Immature natural killer cell (primary cell): Measurements from ENCODE around the gene HOXC13. TPM values are rescaled to one million over a fixed set of nuclear protein-coding genes. Genes with fewer than 3 reads are reported as not detected.

Source experiments
- DNase-seq, 3 donors: peaks; one replicate each; pipeline ENCODE4 v3.0.0; 2022; ENCODE audit warnings: mixed read lengths in 1 of 3
- H3K27ac Mint-ChIP-seq, 6 donors: one replicate each; pipeline ENCODE4 v1.8.0; 2020; ENCODE audit warnings: mixed read lengths in 6 of 6, mild to moderate bottlenecking in 5 of 6, inconsistent platforms in 4 of 6, moderate library complexity in 3 of 6
- H3K27me3 Mint-ChIP-seq, 3 donors: one replicate each; pipeline ENCODE4 v1.8.0; 2020 to 2021; ENCODE audit warnings: low read depth in 3 of 3, mild to moderate bottlenecking in 3 of 3, mixed read lengths in 3 of 3, moderate library complexity in 3 of 3, inconsistent platforms in 1 of 3
- H3K36me3 Mint-ChIP-seq, 3 donors: one replicate each; pipeline ENCODE4 v1.8.0; 2020; ENCODE audit warnings: mixed read lengths in 3 of 3, inconsistent platforms in 2 of 3, mild to moderate bottlenecking in 2 of 3
- H3K4me1 Mint-ChIP-seq, 2 donors: one replicate each; pipeline ENCODE4 v1.8.0; 2020; ENCODE audit warnings: inconsistent platforms in 2 of 2, mild to moderate bottlenecking in 2 of 2, mixed read lengths in 2 of 2, moderate library complexity in 1 of 2
- H3K4me3 Mint-ChIP-seq, 5 donors: one replicate each; pipeline ENCODE4 v1.8.0; 2020; ENCODE audit warnings: mild to moderate bottlenecking in 5 of 5, mixed read lengths in 5 of 5, inconsistent platforms in 3 of 5, moderate library complexity in 3 of 5
- H3K9me3 Mint-ChIP-seq, 6 donors: one replicate each; pipeline ENCODE4 v1.8.0; 2020; ENCODE audit warnings: mild to moderate bottlenecking in 6 of 6, mixed read lengths in 6 of 6, inconsistent platforms in 4 of 6, moderate library complexity in 3 of 6
- polyA plus RNA-seq, 3 donors: library from polyadenylated mRNA; unstranded; fragments of 300-500 nt; fragmentation: Illumina TruSeq; gene quantifications; one replicate each; pipeline ENCODE4 v1.2.3, GENCODE V29; 2021

Gene HOXC13
- polyA plus RNA-seq, 3 donors from 2014 or later, result not detected

DNA sequence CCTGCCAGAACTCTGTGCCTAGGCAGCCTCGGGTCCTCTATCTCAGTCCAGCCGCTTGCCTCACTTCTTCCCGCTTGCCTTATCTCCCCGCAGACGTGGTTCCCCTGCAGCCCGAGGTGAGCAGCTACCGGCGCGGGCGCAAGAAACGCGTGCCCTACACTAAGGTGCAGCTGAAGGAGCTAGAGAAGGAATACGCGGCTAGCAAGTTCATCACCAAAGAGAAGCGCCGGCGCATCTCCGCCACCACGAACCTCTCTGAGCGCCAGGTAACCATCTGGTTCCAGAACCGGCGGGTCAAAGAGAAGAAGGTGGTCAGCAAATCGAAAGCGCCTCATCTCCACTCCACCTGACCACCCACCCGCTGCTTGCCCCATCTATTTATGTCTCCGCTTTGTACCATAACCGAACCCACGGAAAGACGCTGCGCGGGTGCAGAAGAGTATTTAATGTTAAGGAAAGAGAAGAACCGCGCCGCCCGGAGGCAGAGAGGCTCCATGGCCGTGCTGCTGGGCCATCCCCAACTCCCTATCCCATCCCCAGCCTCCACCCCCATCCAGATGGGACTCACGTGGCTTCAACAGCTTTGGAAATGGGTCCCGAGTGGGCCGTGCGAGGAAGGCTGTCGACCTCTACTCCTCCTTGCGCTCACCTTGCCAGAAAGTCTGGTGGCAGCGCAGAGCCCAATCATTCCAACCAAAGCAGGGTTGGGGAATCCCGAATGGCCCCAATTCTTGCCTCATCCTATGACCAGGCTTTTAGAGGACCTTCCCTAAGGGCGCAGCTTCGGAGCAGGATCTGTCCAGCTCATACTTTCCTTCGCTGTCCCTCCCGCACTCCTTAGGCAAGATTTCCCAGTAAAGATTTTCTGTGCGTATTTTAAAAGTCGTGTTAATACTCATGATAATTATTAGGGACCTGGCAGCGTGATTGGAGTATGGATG, 6.5 kb downstream of the HOXC13 start:
- Mint-ChIP-seq H3K4me1 (no peaks in the 10 kb centered on the region), H3K27ac (no peak overlapping the region), H3K9me3 (peaks cover 0 to 5% (median 0%) of the 10 kb centered on the region in 6 donors), H3K27me3 (peaks cover 30 to 53% (median 52%) of the 10 kb centered on the region in 3 donors), H3K4me3 (no peak overlapping the region), H3K36me3 (no peaks in the 10 kb centered on the region)
- DNase-seq, result no peak

DNA sequence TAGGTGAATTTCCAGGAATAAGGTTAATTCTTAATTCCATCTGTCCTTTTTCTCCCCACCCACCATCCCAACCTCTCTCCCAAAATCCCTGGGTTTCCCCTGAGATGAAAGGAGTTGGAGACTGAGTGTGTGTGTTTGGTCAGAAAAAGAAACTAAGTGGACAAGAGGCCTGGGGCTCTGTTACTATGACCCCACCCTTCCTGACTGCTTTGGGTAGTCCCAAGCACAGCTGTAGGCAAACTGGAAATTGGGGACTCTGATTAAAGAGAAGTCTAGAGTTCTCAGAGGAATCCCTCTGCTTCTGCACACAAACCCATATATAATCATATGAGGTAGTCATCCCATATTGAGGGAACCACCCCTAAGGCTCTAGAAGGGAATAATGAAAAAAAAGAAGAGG, 9.1 kb downstream of the HOXC13 start:
- Mint-ChIP-seq H3K27ac (no peak overlapping the region), H3K9me3 (peaks cover 0 to 8% (median 0%) of the 10 kb centered on the region in 6 donors), H3K4me3 (no peak overlapping the region), H3K4me1 (no peaks in the 10 kb centered on the region), H3K36me3 (no peaks in the 10 kb centered on the region), H3K27me3 (peaks cover 44 to 63% (median 58%) of the 10 kb centered on the region in 3 donors)
- no peak for DNase-seq

DNA sequence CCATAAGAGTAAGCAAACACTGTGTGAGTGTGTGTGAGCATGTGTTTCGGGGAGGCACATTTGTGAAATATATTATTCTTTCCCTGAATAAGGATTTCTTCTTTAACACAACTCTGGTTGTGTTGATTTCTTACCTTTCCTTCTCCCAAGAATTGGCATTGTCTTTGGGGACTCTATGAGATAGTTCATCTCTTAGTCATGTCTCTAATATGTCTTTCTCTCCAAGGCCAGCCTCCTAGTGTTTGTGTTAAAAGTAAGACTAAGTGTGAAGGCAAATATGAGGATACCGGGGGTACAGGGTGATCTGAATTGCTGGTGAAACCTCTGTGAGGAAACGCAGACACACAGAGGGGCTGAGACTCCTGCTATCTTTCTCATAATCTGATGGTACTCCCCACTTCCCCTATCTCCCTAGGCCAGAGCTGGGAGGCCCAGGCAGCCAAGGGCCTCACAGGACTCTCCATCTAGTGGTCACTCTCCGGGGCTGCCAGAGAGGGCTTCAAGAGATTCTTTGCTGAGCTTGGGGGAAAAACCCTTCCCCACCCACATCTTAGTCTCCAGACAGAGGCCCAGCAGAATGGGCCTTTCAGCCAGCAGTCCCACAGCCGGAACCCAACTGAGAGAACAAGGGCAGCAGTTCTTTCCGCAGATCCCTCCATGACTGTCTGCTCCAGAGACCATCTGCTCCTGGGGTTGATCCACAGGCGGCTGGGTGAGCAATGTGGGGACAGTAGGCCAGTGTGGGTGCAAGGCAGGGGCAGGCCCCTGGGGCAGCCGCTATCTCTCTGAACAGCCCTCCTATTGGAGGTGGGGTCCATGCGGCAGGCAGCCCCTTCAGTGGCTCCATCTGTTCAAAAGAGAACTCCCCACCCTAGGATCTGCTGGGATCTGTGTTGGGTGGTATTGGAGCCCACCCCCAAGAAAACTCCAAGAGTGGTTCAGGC, 10.3 kb downstream of the HOXC13 start:
- H3K27me3 Mint-ChIP-seq, result peaks cover 54 to 68% (median 64%) of the 10 kb centered on the region in 3 donors
- no peak overlapping the region for H3K27ac Mint-ChIP-seq
- DNase-seq, result no peak
- H3K36me3 Mint-ChIP-seq, result no peaks in the 10 kb centered on the region
- peak overlapping the region in 1 of 5 donors; percentile 25 for H3K4me3 Mint-ChIP-seq
- no peaks in the 10 kb centered on the region for H3K4me1 Mint-ChIP-seq
- H3K9me3 Mint-ChIP-seq, result peaks cover 0 to 9% (median 0%) of the 10 kb centered on the region in 6 donors

DNA sequence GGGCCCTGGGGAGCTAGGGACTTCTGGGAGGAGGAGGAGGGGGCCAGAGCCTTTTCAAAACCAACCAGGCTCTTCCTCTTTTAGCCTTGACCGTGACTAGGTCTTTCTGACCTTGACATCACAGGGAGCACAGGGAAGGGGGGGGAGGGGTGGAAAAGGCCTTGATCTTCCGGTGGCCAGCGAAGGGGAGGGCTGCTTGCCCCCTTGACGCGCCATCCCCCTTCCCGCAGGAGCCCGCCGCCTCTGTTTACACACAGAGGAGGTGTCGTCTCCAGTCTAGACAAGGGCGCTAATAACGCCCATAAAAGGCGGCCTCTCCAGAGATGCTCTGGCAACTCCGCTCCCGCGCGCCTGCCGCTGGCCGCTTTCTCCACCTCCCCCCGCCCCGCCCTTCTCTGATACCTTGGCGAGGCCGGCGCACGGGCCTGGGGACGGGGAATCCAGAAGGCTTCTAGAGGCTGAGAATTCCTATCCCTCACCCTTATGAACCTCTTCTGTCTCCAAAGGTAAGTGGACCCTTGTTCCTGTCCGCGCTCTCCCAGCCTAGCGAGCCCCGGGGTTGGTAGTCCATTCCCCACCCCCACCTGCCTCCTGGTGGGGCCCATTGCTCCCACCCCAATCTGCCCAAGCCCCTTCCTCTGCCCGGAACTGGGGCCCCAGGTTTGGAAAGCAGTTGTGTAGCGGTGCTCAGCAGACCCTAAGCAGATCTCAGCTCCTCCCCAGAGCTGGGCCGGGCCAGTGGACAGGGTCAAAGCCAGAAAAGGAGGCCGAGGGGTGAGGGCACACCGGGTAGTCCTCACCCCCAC, 11.2 kb downstream of the HOXC13 start:
- peaks cover 0 to 2% (median 0%) of the 10 kb centered on the region in 3 donors for H3K36me3 Mint-ChIP-seq
- peaks cover 0 to 9% (median 0%) of the 10 kb centered on the region in 6 donors for H3K9me3 Mint-ChIP-seq
- DNase-seq, result no peak
- no peaks in the 10 kb centered on the region for H3K4me1 Mint-ChIP-seq
- peaks cover 57 to 74% (median 70%) of the 10 kb centered on the region in 3 donors for H3K27me3 Mint-ChIP-seq
- H3K27ac Mint-ChIP-seq, result no peak overlapping the region
- no peak overlapping the region for H3K4me3 Mint-ChIP-seq

DNA sequence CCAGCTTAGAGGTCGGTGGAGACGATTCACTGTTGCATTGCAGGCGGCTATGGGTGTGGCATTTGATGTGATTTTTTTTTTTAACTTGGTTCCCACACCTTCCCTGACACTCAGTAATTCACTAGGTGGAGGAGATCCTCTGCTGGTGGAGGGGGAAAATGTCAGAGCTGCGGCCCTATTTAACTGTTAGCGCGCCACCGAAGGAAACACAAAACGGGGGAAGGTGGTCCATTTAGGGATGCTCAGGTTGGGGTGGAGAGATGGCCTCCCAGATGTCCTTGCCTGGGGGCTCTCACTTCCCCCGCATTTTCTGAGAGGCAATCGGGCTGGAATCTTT, 11.8 kb downstream of the HOXC13 start:
- no peak overlapping the region for H3K27ac Mint-ChIP-seq
- H3K4me3 Mint-ChIP-seq, result peak overlapping the region in 1 of 5 donors; percentile 20
- peaks cover 0 to 2% (median 0%) of the 10 kb centered on the region in 3 donors for H3K36me3 Mint-ChIP-seq
- peaks cover 0 to 8% (median 0%) of the 10 kb centered on the region in 6 donors for H3K9me3 Mint-ChIP-seq
- no peaks in the 10 kb centered on the region for H3K4me1 Mint-ChIP-seq
- peaks cover 60 to 70% (median 69%) of the 10 kb centered on the region in 3 donors for H3K27me3 Mint-ChIP-seq
- no peak for DNase-seq

DNA sequence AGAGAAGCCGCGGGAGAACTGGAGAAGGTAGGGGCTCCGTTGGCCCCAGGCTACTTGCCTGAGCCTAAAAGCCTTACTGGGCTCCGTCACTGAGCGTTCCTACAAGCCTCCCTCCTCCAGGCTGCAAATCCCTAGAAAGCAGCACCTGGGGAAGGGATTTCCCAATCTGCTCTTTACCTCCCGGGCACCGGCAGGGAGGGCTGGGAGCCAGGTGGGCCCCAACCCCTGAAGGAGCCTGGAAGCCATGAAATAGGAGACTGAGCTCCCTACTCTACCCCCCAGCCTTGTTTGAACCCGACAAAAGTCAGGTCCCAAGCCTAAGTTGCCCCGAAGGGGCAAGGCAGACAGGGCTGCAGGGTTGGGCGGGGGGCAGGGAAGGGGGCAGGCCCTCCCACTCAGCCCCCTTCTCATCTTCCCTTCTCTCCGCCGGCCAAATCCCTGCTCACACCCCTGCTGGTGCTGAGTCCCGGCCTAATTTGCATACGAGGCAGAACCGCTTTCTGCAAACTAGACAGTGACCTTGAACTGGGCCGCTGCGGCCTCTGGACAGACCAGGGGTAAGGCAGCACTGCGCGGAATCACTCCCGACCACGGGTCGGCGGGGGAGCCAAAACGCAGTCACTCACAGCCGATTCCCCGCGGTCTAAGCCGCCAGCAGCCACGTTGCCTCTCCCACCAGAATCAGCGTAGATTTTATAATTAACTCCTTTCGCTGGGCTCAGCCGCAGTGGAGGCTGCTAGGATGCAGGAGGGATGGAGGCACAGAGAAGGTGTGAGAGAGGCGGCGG, 12.4 kb downstream of the HOXC13 start:
- Mint-ChIP-seq H3K27me3 (peaks cover 61 to 71% (median 71%) of the 10 kb centered on the region in 3 donors), H3K36me3 (peaks cover 0 to 2% (median 0%) of the 10 kb centered on the region in 3 donors), H3K4me3 (peak overlapping the region in 2 of 5 donors; percentile 18 to 48), H3K4me1 (peaks cover 3 to 5% of the 10 kb centered on the region in 2 donors), H3K27ac (peak overlapping the region in 1 of 6 donors; percentile 30), H3K9me3 (peaks cover 0 to 8% (median 0%) of the 10 kb centered on the region in 6 donors)
- DNase-seq, result no peak

DNA sequence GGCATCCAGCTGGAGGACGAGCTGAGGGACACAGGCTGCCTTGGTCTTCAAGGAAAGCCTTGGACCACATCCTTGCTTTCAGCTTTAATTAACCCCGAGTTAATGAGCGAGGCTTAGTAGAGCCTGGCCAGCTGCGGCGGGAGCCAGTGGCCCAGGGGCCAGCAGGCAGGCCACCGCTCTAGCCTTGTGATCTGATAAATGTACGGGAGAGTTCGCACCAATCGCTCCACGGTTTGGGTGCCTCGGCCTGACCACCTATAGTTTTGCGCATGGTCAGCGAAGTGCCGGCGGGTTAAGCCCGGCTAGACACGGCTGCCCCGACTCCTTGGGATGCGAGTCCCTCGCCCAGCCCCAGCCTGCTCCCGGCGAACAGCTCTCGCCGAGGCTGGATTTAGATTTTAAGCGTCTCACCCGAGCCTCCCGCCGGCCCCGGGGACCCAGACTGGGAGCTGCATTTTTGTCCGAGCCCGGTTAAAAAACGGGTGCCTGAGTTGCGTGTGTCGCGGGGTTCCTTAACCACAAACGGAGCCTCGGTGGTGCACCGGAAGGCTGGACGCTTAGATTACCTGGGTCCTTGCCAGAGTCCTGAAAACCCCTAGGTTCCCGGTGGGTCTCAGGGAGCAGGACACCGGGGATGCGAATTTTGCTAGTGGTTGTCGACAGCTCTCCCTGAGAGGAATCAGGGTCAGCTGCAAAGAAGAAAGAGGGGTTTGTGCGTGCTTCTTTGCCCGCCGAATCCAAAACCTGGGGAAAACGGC, 13.1 kb downstream of the HOXC13 start:
- peaks cover 0 to 11% (median 0%) of the 10 kb centered on the region in 6 donors for H3K9me3 Mint-ChIP-seq
- H3K4me3 Mint-ChIP-seq, result peak overlapping the region in 1 of 5 donors; percentile 48
- H3K27ac Mint-ChIP-seq, result peak overlapping the region in 1 of 6 donors; percentile 30
- H3K4me1 Mint-ChIP-seq, result peaks cover 10 to 12% of the 10 kb centered on the region in 2 donors
- H3K27me3 Mint-ChIP-seq, result peaks cover 63 to 78% (median 73%) of the 10 kb centered on the region in 3 donors
- DNase-seq, result no peak
- H3K36me3 Mint-ChIP-seq, result peaks cover 0 to 2% (median 0%) of the 10 kb centered on the region in 3 donors

DNA sequence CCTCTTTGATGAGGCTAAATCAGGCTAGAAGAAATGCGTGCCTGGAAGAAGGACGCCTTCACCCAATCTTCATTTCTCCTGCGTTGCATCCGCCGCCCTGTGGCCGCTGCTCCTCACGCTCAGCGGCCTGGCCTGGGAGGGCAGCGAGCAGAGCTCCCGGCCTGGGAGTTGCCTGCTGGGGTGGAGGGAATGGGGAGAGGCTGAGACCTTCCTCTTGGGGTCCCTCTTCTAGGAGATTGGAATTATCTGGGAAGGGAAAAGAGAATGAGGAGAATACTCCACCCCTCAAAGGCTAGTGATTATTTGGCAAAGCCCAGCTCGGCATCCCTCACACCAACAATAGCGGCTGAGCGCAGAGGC, 13.7 kb downstream of the HOXC13 start:
- Mint-ChIP-seq H3K27ac (peak overlapping the region in 1 of 6 donors; percentile 73), H3K4me1 (peaks cover 15 to 16% of the 10 kb centered on the region in 2 donors), H3K4me3 (peak overlapping the region in 1 of 5 donors; percentile 20), H3K9me3 (peaks cover 0 to 13% (median 0%) of the 10 kb centered on the region in 6 donors), H3K36me3 (peaks cover 0 to 2% (median 0%) of the 10 kb centered on the region in 3 donors), H3K27me3 (peaks cover 68 to 82% (median 79%) of the 10 kb centered on the region in 3 donors)
- DNase-seq, result no peak

DNA sequence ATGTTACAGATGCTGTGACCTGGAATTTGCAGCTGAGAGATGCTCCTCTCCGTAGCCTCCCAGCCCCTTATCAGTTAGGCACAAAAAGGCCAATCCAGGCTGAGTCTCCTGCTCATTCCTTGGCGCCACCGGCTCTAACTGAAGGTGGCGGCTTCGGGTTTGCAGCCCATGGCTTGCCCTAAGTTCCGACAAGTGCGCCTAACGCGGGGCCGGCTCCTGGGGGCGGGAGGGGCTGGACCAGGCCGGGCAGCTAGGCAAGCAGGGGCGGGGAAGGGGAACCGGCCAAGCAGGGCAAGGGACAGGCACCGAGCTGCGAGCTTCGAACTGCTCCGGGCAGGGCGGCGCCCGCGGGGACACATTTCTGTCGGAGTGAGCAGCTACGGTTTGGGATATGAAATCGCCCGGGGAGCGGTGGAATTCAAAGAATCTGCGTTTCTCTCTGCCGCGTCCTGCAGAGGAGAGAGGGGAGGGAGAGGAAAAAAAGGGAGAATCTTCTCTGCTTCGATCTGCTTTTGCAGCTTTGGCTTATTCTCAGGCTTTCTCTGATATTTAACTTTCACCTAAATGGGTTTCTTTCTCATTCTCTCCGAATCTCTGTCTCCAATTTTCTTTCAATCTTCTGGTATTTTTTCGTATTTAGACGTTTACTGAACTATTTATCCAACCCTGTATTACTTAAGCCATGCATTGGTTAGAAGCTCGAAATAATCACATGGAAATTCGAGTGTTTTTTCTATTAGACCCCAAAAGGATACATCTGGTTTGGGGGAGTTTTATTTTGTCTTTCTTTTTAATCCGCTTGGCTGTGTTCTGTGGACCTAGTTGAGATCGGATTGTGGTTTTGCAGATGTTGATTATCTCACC, 14.5 kb downstream of the HOXC13 start:
- DNase-seq, result no peak
- H3K4me1 Mint-ChIP-seq, result peaks cover 15 to 16% of the 10 kb centered on the region in 2 donors
- peak overlapping the region in 1 of 5 donors; percentile 54 for H3K4me3 Mint-ChIP-seq
- H3K9me3 Mint-ChIP-seq, result peaks cover 0 to 13% (median 0%) of the 10 kb centered on the region in 6 donors
- H3K36me3 Mint-ChIP-seq, result peaks cover 0 to 2% (median under 1%) of the 10 kb centered on the region in 3 donors
- H3K27ac Mint-ChIP-seq, result peak overlapping the region in 1 of 6 donors; percentile 73
- H3K27me3 Mint-ChIP-seq, result peaks cover 66 to 85% (median 79%) of the 10 kb centered on the region in 3 donors

DNA sequence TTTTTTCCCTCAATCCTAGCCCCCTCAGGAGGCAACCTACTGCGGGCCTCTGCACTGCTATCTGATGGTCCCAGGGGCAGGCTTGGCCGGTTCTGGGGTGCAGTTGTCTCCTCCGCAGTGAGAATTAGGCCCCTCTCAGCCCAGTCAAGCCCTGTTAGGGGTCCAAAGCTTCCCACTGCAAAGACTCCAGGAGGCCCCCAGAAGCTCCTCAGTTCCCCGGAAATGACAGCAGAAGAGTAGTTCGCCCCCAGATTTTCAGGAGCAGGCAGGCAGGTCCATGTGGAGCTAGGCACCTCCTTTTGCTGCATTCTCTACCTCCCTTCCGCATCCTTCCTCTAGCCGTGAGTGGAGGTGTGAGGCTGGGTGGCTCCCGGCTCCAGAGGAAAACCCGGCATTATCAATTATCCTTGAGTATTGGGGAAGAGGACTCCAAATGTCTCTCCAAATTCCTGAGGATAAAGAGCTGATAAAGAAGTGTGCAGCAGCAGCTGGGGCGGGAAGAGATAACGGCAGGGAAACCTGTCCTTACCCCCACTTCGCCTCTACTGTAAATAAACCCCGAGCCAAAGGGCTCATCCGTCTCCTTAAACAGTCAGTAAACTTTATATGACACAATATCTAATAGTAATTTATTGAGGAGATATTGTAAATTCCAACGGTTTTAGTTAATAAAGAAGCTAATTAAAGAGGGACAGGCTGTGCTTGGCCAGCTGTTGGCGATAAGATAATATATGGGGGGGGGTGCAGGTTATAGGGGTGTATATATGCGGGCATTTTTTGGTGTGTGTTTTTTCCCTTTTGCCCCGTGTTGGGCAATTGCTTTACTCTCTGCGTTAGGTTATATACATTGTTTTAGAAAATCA, 15.4 kb downstream of the HOXC13 start:
- no peak for DNase-seq
- Mint-ChIP-seq H3K9me3 (peaks cover 0 to 11% (median 0%) of the 10 kb centered on the region in 6 donors), H3K4me3 (peak overlapping the region in 1 of 5 donors; percentile 54), H3K27me3 (peaks cover 71 to 81% (median 76%) of the 10 kb centered on the region in 3 donors), H3K36me3 (peaks cover 0 to 7% (median 2%) of the 10 kb centered on the region in 3 donors), H3K27ac (peak overlapping the region in 1 of 6 donors; percentile 73), H3K4me1 (peaks cover 15 to 16% of the 10 kb centered on the region in 2 donors)
